GM19397 (cell line): Measurements from ENCODE around the gene LAMB2.

Source experiments
- ATAC-seq: cut with Tn5 transposase; IDR thresholded peaks from one replicate; pipeline ENCODE4 v1.9.1; 2021; ENCODE audit warnings: mild to moderate bottlenecking, moderate library complexity; ENCODE audit not compliant: unreplicated experiment

Gene LAMB2

GRCh38 chr3:49076646-49077045 is 56.2 kb downstream of the LAMB2 start:
- no peak for ATAC-seq

GRCh38 chr3:49076116-49076515 is 56.7 kb downstream of the LAMB2 start:
- no peak for ATAC-seq
